ENCODE measurements around the gene TNFAIP3.

DNA sequence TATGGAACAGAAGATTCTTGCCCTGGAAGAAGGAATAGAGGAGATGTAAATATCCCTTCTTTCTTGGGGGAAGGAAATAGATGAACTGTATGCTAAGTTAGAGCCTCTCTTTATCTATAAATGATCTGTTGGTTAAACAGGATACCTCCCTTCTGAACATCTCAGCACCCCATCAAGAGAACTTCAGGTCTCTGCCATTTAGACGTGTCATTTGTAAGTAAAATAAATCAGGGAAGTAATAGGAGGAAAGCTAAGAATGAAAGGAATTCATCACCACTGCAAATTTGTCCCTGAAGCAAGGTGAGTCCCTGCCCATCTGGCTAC is 42.5 kb upstream of the TNFAIP3 start:
- TF ChIP-seq, protein P1, sequence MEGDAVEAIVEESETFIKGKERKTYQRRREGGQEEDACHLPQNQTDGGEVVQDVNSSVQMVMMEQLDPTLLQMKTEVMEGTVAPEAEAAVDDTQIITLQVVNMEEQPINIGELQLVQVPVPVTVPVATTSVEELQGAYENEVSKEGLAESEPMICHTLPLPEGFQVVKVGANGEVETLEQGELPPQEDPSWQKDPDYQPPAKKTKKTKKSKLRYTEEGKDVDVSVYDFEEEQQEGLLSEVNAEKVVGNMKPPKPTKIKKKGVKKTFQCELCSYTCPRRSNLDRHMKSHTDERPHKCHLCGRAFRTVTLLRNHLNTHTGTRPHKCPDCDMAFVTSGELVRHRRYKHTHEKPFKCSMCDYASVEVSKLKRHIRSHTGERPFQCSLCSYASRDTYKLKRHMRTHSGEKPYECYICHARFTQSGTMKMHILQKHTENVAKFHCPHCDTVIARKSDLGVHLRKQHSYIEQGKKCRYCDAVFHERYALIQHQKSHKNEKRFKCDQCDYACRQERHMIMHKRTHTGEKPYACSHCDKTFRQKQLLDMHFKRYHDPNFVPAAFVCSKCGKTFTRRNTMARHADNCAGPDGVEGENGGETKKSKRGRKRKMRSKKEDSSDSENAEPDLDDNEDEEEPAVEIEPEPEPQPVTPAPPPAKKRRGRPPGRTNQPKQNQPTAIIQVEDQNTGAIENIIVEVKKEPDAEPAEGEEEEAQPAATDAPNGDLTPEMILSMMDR (conservative IDR thresholded peaks at IDR 0.05 in 1 of 2, IDR thresholded peaks at IDR 0.05 in 1 of 2; ENCODE audit: low read depth in 1 of 2, low read length in 2 of 2) = no peak
- TF ChIP-seq EZH2 (IDR thresholded peaks at IDR 0.05; ENCODE audit: low read length, missing control alignments) = no peak
